Keratinocyte (primary cell): ENCODE data around the gene DNMT3A. TPM values are rescaled to one million over a fixed set of nuclear protein-coding genes. Genes with fewer than 3 reads are reported as not detected.

Experiments
- DNase-seq: peaks from one replicate; pipeline ENCODE4 v3.0.0-alpha.2; 2011; ENCODE audit warnings: low read depth, missing footprints, low spot score
- FAIRE-seq: peaks from 2 replicates; lab custom pipeline; 2011; peaks lifted over from hg19 to GRCh38; lab: Jason Lieb, UNC
- H2AFZ ChIP-seq: 2 replicates; pipeline ENCODE4 v1.6.0; 2012; ENCODE audit warnings: low read length, control low read depth, inconsistent platforms; ENCODE audit not compliant: control insufficient read depth
- H3K27ac ChIP-seq: 2 replicates; pipeline ENCODE4 v1.5.1; 2011; ENCODE audit warnings: low read length; ENCODE audit not compliant: control insufficient read depth, insufficient read depth
- H3K27me3 ChIP-seq: 3 replicates; pipeline ENCODE4 v1.6.0; 2011; ENCODE audit warnings: low read length; ENCODE audit not compliant: control insufficient read depth, insufficient read depth; ENCODE audit errors: extremely low read depth
- H3K36me3 ChIP-seq, 2 experiments: 2 replicates in 1 of 2; 3 replicates in 1 of 2; pipeline ENCODE4 v1.5.1; 2011; ENCODE audit warnings: low read length in 2 of 2, mild to moderate bottlenecking in 1 of 2; ENCODE audit not compliant: control insufficient read depth in 2 of 2, insufficient read depth in 2 of 2; ENCODE audit errors: extremely low read depth in 1 of 2
- H3K4me1 ChIP-seq: 3 replicates; pipeline ENCODE4 v1.5.1; 2011; ENCODE audit warnings: low read length; ENCODE audit not compliant: control insufficient read depth, insufficient read depth; ENCODE audit errors: extremely low read depth
- H3K4me2 ChIP-seq: 3 replicates; pipeline ENCODE4 v1.6.0; 2011; ENCODE audit warnings: low read depth, low read length; ENCODE audit not compliant: control insufficient read depth, insufficient read depth; ENCODE audit errors: extremely low read depth
- H3K4me3 ChIP-seq, 3 experiments: fragments of 200-600 bp in 1 of 3; sonication (generic) in 1 of 3; 2 replicates in 2 of 3; 3 replicates in 1 of 3; pipeline ENCODE4 v1.5.1; 2011 to 2016; ENCODE audit warnings: low read length in 3 of 3, mild to moderate bottlenecking in 3 of 3, control low read depth in 2 of 3, inconsistent platforms in 1 of 3, low read depth in 1 of 3, mixed read lengths in 1 of 3, mixed run types in 1 of 3, moderate library complexity in 1 of 3; ENCODE audit not compliant: control insufficient read depth in 2 of 3, insufficient read depth in 2 of 3; ENCODE audit errors: extremely low read depth in 1 of 3
- H3K79me2 ChIP-seq: 2 replicates; pipeline ENCODE4 v1.6.0; 2012; ENCODE audit warnings: low read length; ENCODE audit not compliant: control insufficient read depth, insufficient read depth
- H3K9ac ChIP-seq: 3 replicates; pipeline ENCODE4 v1.6.0; 2011; ENCODE audit warnings: low read length; ENCODE audit not compliant: control insufficient read depth, insufficient read depth; ENCODE audit errors: extremely low read depth
- H3K9me1 ChIP-seq: 3 replicates; pipeline ENCODE4 v1.6.0; 2011; ENCODE audit warnings: low read length; ENCODE audit not compliant: control insufficient read depth, insufficient read depth; ENCODE audit errors: extremely low read depth
- H3K9me3 ChIP-seq: 2 replicates; pipeline ENCODE4 v1.5.1; 2012; ENCODE audit warnings: low read depth, low read length; ENCODE audit not compliant: control insufficient read depth
- H4K20me1 ChIP-seq: 3 replicates; pipeline ENCODE4 v1.6.0; 2011; ENCODE audit warnings: low read length; ENCODE audit not compliant: control insufficient read depth, insufficient read depth; ENCODE audit errors: extremely low read depth
- CTCF ChIP-seq, 3 experiments: IDR thresholded peaks in 1 of 3; conservative IDR thresholded peaks in 1 of 3; optimal IDR thresholded peaks in 1 of 3; 2 replicates in 2 of 3; 3 replicates in 1 of 3; pipeline versions ENCODE3 to v1.5.1; 2011; ENCODE audit warnings: low read length in 3 of 3, mild to moderate bottlenecking in 3 of 3, moderate library complexity in 2 of 3, control low read depth in 1 of 3, inconsistent platforms in 1 of 3; ENCODE audit not compliant: insufficient read depth in 2 of 3; ENCODE audit errors: extremely low read depth in 1 of 3
- EZH2 ChIP-seq: IDR thresholded peaks from one replicate; pipeline ENCODE4 v1.6.1; 2012; ENCODE audit warnings: inconsistent platforms, mild to moderate bottlenecking, low read length, moderate library complexity
- dilution Hi-C: fragments of 300-500 bp; cut with MboI; formaldehyde crosslinking; loops from one replicate; pipeline ENCODE4 v1.7.0; 2020; ENCODE audit warnings: low sequenced_read_pairs; ENCODE audit not compliant: extremely low pct_ligation_motif_present
- polyA plus RNA-seq, 5 experiments: library from polyadenylated mRNA; depleted of rRNA in 3 of 5; stranded (reverse) in 3 of 5; stranded (forward) in 1 of 5; unstranded in 1 of 5; fragments of >200 nt; gene quantifications; 1 replicate in 1 of 5; 2 replicates in 3 of 5; 3 replicates in 1 of 5; pipeline versions ENCODE4 v1.2.1 to v1.2.3, GENCODE V29; 2011 to 2012; ENCODE audit warnings: missing spikeins in 2 of 5, low read depth in 1 of 5, low replicate concordance in 1 of 5

DNMT3A gene
- polyA plus RNA-seq, 1 donor (not counting 4 experiments of a cell fraction or from before 2014, with no cell fraction given): 1.5 TPM

- TF ChIP-seq CTCF (optimal IDR thresholded peaks at IDR 0.05 in 1 of 3, IDR thresholded peaks at IDR 0.05 in 1 of 3, conservative IDR thresholded peaks at IDR 0.05 in 1 of 3; ENCODE audit: extremely low read depth in 1 of 3, insufficient read depth in 2 of 3, low read length in 3 of 3) (no peak), EZH2 (no peak)
- peaks cover 5% of the 10 kb centered on the region for H3K9me3 ChIP-seq
- no peak overlapping the region for H3K4me3 ChIP-seq
- no peak for FAIRE-seq
- no peaks in the 10 kb centered on the region for H3K9me1 ChIP-seq
- peaks cover 25% of the 10 kb centered on the region for H3K4me1 ChIP-seq
- no peak overlapping the region for H3K4me2 ChIP-seq
- no peaks in the 10 kb centered on the region for H4K20me1 ChIP-seq
- no peaks in the 10 kb centered on the region for H3K79me2 ChIP-seq
- no peak overlapping the region for H2AFZ ChIP-seq
- dilution Hi-C loops: no loop called here
- DNase-seq: no peak
- H3K27ac ChIP-seq: no peak overlapping the region
- H3K27me3 ChIP-seq: no peaks in the 10 kb centered on the region
- H3K9ac ChIP-seq: no peak overlapping the region
- peaks cover 2 to 4% of the 10 kb centered on the region in 2 experiments for H3K36me3 ChIP-seq
Observed at GRCh38 chr2:25380586-25381375, 39.1 kb upstream of the DNMT3A start.

GRCh38 chr2:25380023-25380422 is 38.3 kb upstream of the DNMT3A start:
- no peak overlapping the region for H3K4me3 ChIP-seq
- TF ChIP-seq EZH2 (no peak), CTCF (optimal IDR thresholded peaks at IDR 0.05 in 1 of 3, IDR thresholded peaks at IDR 0.05 in 1 of 3, conservative IDR thresholded peaks at IDR 0.05 in 1 of 3; ENCODE audit: extremely low read depth in 1 of 3, insufficient read depth in 2 of 3, low read length in 3 of 3) (no peak)
- H3K27ac ChIP-seq: no peak overlapping the region
- H2AFZ ChIP-seq: no peak overlapping the region
- H3K27me3 ChIP-seq: no peaks in the 10 kb centered on the region
- no peaks in the 10 kb centered on the region for H3K9me1 ChIP-seq
- peaks cover 5% of the 10 kb centered on the region for H3K9me3 ChIP-seq
- no peak overlapping the region for H3K9ac ChIP-seq
- no peak for DNase-seq
- H3K4me1 ChIP-seq: peaks cover 25% of the 10 kb centered on the region
- no peaks in the 10 kb centered on the region for H4K20me1 ChIP-seq
- H3K4me2 ChIP-seq: no peak overlapping the region
- no peaks in the 10 kb centered on the region for H3K36me3 ChIP-seq
- no peaks in the 10 kb centered on the region for H3K79me2 ChIP-seq
- dilution Hi-C loops: no loop called here
- no peak for FAIRE-seq
